NOMO-1 (cell line): ENCODE results near the gene RELL2.

Source experiments
- DNase-seq, 2 experiments: peaks; one replicate each; lab custom pipeline; 2025; ENCODE audit not compliant: unreplicated experiment in 2 of 2; lab: John Stamatoyannopoulos, UW

The RELL2 gene

DNA sequence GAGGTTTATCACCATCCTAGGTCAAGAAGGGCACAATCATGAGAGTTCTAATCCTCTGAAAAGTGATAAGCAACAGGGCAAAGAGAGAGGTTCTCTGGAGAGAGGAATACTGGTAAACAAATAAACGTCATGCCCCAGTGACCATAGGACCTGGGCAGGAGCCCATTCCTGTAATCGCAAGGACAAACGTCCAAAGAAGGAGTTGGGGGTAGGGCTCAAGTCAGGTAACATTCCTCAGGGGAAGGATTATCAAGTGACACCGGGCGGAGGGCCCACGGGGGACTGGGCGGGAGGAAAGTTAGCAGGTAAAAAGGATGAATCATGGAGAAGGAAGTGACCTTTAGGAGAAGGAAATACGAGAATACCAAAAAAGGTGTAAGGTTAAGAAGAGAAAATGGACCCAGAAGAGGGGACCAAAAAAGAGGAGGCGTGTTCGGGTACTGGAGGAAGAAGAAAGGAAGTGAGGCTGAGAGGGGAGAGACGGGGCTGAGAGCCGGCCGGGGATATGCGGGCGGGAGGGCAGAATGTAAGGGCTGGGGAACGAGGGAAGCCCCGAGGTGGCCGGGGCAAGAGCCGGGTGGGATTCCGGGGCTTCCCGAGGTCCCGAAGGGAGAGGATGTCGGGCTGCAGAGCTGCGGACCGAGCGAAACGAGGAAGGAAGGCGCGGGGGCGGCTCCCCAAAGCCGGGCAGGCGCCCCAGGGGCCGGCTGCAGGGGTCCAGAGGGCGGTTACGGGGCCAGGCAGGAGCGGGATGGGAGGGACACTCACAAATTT is 18.6 kb upstream of the RELL2 start:
- DNase-seq = peak; percentile 32 to 58

DNA sequence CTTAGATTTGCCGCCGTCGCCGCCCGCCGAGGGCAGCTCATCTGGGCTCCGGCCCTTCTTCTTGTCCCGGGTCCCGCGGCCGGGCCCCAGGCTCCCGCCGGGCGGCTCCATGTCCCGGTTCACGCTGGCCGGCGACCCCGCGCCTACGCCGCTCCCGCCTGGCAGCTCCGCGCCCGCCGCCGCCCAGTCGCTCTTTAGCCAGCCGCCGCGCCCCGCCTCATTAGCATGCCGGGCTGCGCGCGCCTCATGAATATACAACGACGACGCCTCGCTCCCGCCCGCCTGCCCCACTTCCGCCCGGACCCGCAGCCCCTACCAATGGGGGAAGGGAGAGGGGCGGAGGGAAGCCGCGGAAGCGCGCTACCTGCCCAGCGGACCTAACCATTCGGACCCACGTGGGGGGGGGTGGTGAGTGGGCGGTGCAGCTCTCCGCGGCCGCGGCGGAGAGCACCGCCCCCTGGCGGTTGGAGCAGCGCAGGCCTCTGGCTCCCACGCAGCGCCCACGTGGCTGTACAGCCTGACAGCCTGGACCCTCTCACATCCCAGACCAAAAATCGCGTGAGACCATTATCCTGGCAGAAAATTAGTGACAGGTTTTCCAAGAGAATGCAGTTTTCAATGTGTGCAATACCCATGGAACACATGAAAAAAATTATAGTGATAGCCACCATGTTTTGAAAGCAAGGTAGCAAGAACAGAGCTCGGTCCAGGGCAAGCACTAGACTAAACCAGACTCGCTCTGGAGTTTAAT is 17.8 kb upstream of the RELL2 start, which contains the start of gene DIAPH1:
TSS of gene DIAPH1 (minus strand) at position 197 of the 751 bp plus-strand sequence. CDS start at position 111, 86 bp downstream.
- peak; percentile 95 to 99 for DNase-seq

DNA sequence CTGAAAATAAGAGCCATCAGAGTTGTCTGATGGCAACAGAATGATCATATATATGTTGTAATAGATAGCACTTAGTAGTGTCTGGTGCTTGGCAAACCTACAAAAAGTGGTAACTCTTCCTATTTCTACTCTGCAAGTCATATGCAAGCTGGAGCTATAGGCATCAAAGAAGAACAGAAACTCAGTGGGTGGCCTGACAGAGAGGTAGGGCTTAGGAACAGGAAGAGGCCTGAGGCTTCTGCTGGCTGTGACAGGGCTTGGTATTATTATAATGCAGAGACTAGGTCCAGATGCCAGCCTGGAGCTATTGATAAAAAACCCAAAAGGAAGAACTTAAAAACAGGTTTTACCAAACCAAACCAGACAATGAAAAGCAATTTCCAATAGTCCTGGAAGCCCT is 13.6 kb upstream of the RELL2 start:
- DNase-seq = peak; percentile 94 to 99

DNA sequence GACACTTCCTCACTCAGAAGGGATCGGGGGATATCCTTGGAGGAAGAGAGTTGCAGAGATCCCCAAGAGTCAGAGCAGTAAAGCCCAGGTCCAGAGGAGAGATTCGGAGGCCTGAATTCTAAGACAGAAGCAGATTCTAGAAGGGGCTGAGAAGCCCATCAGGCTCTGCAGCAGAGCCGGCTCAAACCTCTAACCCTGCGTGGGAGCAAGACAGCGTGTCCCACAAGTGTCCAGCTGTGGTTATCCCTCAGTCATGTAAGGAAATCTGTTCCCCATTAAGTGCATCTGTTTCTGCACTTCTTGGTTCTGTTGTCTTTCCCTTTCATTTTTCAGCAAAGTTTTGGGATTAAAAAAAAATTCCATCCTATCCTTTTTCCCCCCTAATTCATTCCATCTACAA is 13.2 kb upstream of the RELL2 start:
- no peak for DNase-seq

DNA sequence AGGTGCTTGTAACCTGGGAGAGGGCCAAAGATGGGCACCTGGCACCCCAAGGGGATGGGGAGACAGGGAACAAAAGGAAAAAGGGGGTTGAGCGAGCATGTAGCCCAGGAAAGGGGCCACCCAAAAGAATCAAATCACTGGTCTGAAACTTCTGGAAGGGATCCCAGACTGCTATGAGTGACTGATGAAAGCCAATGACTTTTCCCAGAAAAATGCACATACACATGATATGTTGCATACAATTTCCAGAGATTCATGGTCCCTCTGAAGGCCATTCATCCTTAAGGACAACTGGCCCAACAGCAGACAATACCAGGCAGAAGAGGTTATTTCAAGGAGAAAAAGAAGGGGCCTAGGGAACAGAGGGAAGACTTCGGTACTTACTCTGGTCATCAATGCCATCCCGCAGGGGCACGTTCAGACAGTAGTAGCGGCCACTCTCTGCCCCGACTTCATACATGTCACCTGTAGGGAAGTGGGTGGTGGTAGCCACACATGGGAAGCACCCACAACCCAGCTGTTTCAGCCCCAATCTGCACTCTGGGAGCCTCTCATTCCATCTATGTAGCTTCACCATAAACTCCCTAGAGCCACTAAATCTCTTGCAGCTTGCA is 8.5 kb upstream of the RELL2 start:
- no peak for DNase-seq

DNA sequence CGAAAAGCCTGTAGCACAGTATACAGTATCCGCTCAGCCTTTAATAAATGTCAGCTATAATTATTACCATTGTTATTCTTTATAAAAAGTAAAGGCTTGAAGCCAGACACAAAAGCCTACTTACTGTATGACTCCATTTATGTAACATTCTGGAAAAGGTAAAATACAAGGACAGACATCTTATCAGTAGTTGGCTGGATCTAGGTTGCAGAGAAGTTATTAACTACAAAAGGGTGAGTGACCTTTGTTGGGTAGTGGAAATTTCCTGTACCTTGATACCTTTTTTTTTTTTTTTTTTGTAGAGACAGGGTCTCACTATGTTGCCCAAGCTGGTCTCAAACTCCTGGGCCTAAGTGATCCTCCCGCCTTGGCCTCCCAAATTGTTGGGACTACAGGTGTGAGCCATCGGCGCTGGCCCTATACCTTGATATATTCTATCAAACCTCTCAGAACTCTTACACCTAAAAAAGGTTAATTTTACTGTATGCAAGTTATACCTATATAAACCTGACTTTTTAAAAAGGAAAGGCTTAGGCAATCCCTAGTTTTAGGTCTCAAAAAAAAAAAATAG is 6.1 kb upstream of the RELL2 start:
- no peak for DNase-seq

DNA sequence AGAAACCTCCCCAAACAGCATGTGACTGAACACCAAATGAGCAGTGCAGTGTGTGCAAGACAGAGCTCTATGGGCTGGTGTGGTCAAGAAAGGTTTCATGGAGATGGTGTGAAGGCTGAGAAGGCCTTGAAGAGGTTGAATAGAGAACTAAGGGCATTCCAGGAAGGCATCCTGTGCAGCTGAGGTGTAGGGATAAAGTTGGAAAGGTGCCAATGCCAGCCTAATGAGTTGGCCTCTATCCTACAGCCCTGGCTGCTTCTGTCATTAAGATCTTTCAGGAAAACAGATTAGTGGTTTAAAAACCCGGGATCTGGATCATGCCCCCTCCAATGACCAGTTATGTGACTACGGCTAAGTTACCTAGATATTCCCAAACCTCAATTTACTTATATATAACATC is 4.1 kb upstream of the RELL2 start:
- no peak for DNase-seq

DNA sequence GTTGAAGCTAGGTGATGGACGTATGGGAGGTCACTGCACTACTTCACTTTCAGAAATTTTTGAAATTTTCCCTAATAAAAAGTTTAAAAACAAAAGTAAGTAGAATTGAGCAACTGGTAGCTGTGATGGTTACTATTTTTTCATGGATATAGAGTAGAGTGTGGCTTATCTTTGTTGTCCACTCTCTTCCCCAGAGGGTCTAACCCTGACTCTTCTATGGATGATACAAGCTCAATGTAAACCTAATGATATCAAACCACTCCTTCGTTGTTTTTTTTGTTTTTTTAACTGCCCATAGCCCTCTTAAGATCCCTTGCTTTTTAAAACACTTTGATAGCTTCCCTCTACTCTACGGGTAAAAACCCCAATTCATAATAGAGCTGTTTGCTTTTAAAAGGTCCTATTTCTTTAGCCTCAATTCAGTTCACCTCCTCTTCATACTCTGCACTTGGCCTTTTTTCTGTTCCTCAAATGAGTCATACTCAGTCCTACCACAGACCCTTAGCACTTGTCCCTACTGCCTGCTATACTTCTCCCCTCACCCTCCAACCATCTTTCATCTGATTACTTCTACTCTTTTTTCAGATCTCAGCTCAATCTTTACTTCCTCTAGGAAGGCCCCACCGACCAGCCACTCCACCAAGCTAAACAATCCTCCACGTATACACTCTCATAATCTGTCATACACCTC is 2.8 kb upstream of the RELL2 start:
- peak; percentile 61 to 75 for DNase-seq

DNA sequence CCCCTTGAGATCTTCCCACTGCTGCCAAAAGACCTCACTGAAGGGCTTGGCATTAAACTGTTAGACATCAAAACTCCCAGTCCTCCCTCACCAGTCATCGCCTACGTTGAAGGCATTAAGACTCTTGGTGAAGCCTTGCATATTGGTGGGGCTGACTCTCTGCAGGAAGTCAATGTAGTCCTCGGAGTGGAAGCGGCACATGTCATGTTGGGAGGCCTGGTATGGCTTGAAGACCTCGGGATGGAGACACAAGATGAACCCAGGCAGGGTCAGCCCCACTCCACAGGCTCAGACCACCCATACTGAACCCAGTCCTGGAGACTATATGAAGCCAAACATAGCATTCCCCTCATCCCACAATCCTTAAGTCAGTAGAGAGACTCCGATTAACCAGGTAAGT is 2.1 kb upstream of the RELL2 start:
- no peak for DNase-seq

DNA sequence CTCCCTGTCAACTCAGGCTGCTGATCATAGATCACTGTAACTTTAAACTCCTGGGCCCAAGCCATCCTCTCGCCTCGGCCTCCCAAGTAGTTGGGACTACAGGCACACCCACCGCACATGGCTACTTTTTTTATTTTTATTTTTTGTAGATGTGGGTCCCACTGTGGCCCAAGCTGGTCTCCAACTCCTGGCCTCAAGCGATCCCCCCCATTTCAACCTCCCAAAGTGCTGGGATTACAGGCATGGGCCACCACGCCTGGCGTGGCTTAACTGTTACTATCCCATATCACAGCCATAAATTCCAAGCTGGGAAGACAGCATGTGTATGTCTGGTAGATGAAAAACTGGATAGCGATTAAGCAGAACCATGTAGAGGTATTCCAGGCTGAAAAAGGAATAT is 1.2 kb upstream of the RELL2 start:
- no peak for DNase-seq

DNA sequence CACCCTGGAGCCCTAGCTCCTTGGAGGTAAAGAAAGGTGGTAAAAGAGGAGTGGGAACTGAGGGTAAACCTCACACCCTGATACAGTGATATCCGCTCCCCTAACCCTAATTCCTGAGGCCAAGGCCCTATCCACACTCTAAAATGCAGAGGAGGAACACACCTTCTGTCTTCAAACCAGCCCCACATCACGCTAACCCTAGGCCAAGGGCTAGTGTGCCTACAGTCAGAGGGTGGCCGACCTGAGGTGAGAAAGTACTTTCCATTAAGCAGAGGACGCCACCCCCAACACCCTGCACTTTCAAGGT is 738 bp upstream of the RELL2 start:
- DNase-seq = no peak

DNA sequence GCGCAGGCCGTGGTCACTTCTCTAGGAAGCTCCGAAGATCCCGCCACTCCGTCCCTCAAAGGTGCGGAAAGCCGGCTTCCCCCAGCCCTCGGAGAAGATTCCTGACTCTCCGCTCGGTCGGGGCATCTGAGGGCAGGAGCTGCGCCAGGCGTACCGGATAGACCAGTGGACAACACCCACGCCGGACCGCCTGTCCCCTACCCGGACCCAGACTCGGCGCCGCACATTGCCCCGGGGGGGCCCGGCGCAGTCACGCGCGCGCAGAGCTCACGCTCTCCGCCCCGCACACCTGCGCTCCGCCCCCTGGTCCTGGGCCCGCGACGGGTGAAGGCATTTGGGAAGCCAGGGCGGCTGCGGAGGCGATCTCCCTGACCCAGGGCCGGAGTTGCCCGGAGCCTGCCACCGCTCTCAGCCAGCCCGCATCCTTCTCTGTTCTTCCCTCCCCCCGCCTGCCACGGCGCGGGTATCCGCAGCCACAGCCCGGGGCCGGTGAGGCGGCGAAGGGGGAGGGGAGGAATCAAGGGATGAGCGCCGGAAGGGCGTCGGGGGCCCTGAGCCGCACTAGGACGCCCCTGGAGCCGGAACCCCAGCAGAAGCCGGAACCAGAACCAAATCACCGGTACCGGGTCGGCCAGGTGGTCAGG is 448 bp downstream of the RELL2 start:
- no peak for DNase-seq

DNA sequence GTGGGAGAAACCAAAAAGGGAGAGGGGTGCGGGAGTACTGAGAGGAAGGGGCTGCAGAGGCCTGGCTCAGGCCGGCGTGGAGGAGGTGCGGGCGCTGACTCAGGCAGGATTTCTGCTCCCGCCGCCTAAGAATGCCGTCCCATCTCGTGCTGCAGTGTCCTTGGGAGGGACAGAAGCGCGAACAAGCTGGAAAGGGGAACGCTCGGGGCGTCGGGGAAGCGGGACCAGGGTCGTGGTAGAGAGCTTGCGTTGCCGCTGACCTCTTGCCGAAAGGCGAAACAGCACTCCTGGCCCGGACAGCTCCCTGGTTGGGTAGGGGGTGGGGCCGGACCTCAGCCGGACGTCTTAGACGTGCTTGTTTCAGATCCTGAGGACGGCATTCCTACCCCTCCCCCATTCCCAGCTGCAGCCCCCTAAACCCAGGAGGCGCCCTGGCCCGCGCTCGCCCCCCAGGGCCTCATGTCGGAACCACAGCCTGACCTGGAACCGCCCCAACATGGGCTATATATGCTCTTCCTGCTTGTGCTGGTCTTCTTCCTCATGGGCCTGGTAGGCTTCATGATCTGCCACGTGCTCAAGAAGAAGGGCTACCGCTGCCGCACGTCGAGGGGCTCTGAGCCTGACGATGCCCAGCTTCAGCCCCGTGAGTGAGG is 1.1 kb downstream of the RELL2 start:
- DNase-seq = peak; percentile 74 to 87

DNA sequence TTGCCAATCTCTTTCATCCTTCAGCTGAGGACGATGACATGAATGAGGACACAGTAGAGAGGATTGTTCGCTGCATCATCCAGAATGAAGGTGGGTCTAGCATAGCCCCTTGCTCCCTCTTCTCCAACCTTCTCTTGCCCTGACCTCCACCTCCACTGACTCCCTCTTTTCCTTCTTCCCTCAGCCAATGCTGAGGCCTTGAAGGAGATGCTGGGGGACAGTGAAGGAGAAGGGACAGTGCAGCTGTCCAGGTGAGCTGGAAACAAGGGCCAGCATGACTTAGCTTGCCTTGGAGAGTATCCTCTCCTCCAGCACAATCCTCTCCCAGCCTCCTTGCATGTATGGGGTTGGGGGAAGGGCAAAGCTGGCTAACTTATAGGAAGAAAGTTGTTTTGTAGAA is 2.0 kb downstream of the RELL2 start:
- DNase-seq = no peak

DNA sequence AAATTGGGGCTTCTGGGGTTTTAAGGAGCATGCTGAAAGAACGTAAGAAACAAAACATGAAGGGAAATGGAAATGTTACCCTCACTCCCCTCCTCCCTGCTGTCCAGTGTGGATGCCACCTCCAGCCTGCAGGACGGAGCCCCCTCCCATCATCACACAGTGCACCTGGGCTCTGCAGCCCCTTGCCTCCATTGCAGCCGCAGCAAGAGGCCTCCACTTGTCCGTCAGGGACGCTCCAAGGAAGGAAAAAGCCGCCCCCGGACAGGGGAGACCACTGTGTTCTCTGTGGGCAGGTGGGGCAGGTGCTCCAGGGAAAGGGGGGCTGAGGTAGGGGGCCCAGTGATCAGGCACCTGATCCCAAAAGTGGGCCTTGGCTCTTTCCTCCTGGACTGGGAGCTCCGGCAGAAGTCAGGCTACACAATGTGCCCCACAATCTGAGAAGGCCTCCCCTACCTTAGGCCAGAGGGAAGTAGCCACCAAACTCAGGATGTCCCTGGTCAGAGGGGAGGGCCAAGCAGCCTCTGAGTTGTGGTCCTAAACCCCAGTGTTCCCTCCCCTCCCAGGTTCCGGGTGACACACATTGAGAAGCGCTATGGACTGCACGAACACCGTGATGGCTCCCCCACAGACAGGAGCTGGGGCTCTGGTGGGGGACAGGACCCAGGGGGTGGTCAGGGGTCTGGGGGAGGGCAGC is 2.7 kb downstream of the RELL2 start:
- DNase-seq = no peak

DNA sequence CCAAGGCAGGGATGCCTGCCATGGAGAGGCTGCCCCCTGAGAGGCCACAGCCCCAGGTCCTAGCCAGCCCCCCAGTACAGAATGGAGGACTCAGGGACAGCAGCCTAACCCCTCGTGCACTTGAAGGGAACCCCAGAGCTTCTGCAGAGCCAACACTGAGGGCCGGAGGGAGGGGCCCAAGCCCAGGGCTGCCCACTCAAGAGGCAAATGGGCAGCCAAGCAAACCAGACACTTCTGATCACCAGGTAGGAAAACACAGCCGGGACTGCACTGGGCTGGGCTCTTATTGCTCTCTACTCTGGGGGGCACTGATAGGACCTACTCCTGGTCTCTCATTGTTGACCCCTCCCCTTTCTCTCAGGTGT is 3.2 kb downstream of the RELL2 start:
- DNase-seq = no peak

DNA sequence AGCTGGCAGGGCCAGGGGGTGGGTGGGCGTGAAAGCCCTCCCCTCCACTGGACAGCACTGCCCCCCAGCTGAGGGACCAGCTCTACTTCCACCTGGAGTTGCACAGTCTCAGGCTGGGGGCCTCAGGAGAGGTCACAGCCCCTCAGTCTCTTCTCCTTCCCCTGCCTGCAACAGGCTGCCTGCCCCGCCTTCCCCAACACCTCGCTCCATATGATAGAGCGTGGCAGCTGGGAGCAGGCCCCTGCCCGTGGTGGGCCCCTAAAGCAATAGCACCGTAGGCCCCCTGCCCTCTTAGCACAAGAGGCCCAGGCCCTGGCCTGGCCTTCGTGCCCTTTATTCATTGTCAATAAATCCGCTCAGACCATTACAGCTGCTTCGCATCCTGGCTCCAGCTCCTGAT is 3.9 kb downstream of the RELL2 start:
- DNase-seq = no peak

DNA sequence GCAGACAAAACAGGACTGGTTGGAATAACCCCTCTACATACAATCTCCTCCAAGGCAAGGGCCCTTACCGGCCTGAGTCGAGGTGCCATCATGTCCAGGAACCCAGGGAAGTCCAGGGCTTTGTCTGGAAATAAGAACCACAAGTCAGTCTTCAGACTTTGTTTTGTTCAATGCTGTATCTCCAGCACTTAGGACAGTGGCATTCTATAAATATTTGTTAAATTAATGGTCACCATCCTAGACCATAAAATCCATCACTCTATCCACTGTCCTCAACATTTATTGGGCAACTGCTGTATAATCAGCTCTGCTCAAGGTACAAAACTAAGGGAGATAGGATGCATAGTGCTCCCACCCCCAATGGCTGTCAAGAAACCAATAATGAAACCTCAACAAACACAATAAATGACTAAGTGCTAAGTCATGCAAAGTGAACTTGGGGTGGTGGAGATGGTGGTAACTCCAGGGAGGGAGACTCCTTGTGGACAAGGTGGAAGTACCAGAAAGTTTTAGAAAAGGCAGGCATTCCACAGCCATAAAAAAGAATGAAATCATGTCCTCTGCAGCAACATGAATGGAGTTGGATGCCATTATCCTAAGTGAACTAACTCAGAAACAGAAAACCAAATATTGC is 5.0 kb downstream of the RELL2 start:
- no peak for DNase-seq

DNA sequence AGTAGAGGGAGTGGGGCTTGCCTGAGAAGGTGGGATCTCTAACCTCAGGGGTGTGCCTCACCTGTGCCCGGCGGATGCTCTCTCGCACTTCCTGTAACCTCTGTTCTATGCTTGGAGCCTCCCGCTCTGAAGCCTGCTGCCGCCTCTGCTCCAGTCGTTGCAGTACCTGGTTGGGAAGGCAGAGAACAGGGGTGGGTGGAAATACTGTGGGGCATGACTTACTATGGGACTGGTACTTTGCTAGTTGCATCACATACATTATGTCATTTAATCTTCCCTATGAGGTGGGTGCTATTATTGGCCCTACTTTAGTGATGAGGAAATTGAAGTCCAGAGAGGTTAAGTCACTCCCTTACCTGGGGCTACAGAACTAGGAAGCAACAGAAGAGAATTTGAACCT is 9.2 kb downstream of the RELL2 start:
- no peak for DNase-seq
